Erythroblast (primary cell): ENCODE measurements around the gene SCN8A.

Experiments
- GATA1 ChIP-seq: IDR thresholded peaks from 2 replicates; pipeline ENCODE4 v1.6.1; 2011; ENCODE audit warnings: low read depth, mild to moderate bottlenecking, control low read depth, low read length, moderate library complexity
- POLR2A ChIP-seq: IDR thresholded peaks from 2 replicates; pipeline ENCODE4 v1.6.1; 2011; ENCODE audit warnings: mild to moderate bottlenecking, low read length

GRCh38 chr12:51850965-51851299 is 259.9 kb downstream of the SCN8A start:
- TF ChIP-seq POLR2A = no peak
- no peak for TF ChIP-seq GATA1
